SIG-M5 treated with dmso at 0.1 percent for 504 hours (cell line): ENCODE results near the gene NXPH1.
A peak's percentile ranks its signal among the peaks of the same experiment; 100 is the strongest.

Experiments used
- DNase-seq: peaks from one replicate; lab custom pipeline; 2025; ENCODE audit not compliant: unreplicated experiment; lab: John Stamatoyannopoulos, UW

Gene NXPH1

DNA sequence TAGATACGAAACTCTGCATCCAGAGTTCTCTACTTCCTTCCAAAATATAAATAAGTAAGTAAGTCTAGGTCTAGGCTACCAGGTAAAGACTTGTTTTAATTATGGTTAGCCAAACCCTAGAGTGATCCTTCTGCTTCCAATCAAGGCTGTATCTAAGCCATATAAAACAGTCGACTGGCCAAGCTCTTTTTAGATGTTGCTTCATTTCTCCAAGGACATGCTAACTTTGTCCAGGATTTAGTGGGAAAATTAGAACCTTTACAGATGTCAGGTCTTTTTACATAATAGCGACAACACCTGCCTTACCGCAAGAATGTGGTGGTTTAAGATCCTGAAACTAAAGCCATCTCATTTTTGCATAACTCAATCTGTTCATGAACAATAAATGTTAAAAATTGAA, 156.8 kb downstream of the NXPH1 start:
- DNase-seq = no peak

DNA sequence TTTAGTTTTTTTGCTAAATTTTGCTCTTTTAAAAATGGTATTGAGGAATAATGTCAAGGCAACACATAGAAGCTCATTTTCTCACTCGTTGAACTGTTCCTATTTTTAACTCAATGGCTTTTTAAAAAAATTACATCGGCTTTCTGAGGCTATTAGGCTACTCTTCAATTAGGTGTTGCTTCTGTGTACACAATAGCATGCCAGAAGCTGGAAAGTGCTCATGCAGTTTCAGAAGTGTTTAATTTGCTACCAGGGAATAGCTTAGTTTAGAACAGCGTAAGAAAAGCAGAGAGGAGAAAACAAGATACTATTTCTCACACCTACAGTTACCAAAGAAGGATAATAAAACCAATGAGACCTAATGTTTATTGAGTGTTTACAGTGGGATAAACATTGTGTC, 157.4 kb downstream of the NXPH1 start:
- DNase-seq = no peak

DNA sequence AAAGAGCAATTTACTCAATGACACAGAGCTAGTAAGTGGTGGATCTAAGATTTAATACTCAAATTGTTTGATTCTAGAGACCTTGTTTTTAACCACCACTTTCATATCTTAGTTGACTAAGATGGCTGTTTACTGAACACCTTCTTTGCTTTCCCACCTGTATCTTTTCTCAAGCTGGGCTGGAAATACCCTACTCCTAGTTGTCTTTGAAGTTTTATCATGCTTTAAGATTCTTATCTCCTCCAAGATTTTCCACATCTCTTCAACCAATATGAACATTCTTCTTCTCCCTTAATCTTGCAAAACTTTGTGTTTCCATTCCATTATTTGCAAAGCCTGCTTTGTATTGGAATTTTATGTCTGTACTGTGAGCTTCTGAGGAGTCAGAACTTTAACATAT, 157.9 kb downstream of the NXPH1 start:
- DNase-seq = no peak

DNA sequence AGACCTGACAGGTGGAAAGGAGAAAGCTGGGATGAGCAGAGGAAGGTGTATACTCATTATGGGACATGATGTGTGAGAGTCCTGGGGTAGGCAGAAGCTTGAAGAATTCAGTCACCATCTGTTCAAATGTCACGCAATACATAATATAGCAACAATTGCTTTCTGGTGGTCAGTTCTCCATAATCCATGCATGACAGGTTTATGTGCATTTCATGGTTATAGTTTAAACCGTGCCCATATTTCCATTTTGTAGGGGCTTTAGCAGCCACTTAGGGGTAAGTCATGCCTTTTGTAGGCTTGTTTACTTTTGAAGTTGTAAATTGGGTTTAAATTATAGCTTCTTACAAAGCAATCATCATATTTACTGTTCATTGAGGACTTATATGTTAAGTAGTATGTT, 158.8 kb downstream of the NXPH1 start:
- no peak for DNase-seq

DNA sequence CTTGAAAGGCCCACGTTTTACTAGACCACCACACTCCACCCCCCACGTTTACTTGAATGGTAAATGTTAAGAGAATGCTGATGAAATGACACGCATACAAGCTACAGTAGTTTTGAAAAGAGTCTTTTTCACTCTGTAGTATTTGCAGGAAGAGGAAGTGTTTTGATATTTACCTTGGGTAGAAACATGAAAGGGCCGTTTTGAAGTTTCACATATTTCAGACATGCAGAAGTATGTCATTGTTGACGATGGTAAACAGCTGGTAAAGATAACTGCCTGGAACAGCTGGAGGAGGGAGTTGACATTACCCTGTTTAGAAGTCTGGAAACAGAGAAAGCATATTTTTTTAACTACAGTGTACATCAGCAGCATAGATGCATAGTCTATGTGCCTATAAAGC, 160.7 kb downstream of the NXPH1 start:
- peak; percentile 7 for DNase-seq

DNA sequence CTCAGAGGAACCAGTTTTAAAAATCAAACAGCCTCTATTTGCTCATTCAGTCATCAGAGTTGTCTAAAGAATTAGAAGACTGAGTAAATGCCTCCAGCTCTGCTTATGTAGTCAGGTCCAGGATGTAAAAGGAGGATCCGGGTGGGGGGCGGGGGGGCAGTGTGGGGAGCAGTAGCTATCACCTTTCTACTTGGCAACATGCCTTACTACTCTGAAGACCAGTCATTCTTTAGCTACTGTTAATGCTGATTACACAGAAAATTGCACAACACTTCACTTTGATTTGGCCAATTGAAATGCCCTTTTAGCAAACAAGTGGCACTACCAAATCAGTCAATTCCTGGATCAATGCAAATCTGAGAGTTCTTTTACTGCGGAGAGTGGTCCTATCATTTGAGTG, 164.2 kb downstream of the NXPH1 start:
- peak; percentile 60 for DNase-seq

DNA sequence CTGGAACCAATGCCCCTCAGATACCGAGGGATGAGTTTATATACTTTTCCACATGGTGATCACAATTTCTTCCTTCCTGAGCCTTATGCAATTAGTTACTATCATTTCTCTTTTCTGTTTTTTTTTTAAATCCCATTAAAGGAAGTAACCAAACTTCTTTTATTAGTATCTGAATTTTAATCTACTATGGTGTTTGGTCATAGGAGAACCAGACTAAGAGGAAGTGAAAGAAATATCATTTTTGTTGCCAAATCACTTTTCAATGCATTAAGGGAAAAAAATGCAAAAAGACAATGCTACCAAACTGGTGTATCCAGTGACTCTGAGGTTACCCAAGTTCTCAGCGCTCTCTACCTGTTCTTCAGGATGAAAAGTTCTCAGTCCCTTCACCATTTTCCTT, 167.7 kb downstream of the NXPH1 start:
- peak; percentile 61 for DNase-seq

DNA sequence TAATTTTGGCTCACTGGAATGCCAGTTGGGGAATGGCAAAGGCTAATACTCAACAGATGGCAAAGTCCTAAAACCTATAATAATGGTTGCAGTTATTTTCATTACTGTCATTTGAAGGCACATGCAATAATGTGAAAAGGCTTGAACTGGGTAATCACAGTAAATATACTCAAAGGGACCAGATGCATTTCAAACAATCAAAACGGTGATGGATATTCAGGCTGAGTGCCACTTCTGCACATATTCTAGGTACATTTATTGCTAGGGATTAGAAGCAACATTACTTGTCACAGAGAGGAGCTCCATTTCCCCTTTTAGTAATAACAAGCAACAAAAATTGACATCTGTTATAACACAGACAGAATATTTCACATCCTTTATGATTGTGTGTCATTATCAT, 171.8 kb downstream of the NXPH1 start:
- no peak for DNase-seq

DNA sequence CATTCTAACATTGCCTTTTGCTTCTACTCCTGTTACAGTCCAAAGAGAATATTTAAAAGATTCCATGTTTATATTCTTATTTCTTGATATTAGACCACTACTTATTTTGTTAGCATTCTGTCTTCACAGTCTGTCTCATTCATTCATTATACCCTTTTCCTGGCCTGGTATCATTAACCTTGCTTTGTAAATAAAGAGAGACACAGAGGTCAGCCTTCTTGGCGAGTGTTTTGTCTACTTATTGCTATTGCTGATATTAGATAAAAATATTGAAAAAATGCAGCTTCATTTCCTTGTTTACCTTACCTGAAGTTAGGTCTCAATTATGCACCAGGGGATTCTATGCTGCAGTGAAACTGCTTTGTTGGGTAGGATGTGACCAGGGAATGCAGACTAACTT, 179.2 kb downstream of the NXPH1 start:
- DNase-seq = no peak

DNA sequence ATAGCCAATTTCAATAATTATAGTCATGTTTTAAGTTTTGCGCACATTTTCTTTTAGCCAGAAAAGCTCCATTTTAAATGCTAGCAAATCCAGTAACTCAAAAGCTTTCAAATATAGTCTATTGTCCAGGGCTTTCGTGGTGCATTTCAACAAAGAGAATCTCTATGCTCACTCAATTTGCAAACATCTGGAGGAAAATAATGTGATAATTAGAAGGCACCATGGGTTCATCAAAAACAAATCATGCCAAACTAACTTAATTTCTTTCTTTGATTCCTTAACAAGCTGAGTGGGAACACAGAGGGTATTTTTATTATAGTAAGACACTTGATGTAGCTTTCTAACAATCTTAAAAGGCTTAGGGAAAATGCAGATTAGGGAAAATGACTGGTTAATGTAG, 179.8 kb downstream of the NXPH1 start:
- DNase-seq = no peak

DNA sequence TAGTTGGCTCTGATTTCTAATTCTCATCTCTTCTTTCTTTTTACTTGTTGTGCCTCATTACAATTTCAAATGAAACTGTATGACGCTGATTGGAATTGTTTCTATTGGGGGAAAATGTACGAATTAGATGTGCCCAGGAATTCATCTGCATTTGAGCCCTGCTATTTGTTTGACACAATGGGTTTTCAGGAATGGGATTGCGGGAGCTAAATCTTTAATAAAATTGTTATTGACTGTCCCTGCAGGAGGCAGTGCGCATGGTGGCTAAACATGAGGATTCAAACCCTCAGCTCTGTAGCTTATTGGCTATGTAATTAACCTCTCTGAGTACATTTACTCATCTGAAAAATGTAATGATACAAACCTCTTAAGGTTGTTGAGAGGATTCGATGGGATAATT, 181.6 kb downstream of the NXPH1 start:
- DNase-seq = no peak

DNA sequence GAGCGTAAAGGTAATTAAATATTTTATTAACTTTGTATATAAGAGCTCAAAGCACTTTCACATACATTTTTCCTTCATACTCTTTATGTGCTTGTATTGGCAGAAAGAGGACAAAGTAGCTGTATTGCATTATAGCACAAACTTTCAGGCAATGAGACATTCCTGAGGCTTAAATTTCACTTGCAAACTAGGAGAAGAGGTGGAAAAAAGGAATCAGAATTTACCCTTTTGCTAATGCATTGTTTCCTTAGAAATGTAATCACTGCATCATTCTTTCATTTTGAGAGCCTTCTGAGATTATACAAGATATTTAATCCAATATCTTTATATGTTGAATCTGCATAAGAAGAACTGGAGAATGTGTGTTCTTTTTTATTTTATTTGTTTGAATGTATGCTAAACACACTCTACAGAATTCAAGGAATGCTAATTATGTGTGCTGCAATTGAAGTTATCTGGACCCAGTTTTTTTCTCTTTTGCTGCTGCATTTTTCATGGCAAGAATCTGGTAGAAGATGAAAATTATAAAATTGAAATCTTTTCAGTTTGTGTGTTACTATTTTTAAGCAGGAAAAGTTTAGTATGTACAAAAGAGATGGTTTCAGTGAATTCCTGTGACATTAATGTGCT, 185.1 kb downstream of the NXPH1 start:
- DNase-seq = no peak

DNA sequence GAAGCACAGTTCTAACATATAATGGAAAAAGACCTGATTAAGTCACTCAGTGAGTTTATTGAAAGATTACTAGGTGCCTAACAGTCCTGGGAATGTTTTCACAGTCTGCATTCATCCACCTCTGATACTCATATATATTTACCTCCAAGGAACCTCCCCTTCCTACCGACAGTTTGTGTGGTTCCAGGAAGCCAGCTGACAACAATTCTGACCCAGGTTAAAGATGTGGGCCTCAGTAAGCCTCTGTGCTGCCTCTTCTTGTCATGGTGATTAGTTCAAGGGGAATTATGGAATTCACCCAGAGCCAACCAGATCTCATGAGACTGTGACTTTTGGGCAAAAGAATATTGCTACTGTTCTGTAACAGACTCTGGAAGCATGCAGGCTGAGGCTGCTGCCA, 186.8 kb downstream of the NXPH1 start:
- DNase-seq = no peak

DNA sequence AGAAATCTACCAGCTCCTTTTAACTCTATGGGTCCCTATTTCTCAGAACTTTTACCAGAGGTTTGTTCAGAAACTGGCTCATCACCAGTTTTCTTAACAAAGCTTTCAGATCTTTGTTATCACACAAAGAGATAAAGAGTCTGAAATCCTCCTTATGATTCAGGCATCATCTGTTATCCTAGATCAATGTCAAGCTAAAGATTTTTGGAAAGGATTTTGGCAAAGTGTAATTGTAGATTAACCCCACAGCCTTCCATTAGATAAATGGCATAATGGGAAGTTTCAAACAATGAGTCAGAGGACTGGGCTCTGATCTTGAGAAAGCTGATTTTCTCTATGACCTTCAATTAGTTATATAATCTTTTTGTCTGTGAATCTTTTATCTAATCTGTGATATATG, 192.2 kb downstream of the NXPH1 start:
- no peak for DNase-seq

DNA sequence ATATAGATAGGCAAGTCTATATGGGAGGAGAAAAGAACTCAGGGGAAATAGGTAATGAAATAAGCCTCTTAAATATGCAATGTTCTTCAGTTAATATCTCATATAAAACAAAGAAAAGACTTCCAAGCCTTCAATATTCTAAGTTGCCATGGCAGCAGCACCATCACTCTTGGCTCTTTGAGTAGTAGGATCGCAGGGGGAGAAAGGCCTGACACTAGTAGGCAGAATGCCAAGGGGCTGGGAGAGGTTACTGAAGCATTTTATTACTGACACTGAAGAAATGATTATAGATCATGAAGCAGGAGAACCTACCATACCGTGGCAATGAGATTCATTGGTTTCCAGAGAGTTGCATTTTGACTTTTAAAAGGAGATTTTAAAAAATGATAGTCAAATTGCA, 193.9 kb downstream of the NXPH1 start:
- DNase-seq = no peak

DNA sequence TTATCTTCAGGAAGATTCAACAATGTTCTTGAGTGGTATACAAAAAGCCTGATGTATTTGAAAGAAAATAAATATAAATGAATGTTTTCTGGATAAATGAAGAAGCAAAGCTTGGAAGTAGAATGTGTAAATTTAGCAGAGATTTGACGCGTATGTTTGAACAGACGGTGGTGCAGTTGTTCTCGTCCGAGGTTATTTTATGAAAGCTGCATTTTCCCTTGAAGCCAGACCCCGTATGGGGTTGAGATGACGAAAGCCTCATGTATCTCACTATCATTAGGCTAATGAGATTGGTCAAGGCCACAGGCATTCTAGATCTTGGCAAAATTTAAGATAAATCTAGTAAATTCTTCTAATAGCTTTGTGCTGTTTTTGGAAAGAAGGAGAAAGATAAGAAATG, 195.2 kb downstream of the NXPH1 start:
- DNase-seq = no peak

DNA sequence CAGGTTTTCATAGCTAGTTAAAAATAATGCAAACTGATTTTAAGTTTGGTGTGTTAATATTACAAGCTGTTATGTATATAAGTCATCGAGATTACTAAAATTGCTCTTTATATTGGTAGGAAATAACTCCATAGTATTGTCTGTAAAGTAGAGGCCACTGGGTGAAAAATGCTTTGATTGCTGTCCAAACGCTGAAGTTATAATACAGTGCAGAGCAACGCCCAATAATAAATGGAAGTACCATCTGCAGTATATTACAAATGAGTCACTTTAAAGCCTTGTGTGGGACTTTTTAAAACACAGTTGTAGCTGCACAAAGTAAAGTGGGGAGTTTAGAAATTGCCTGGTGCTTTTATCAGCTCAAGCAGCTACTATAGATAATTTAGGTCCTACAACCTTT, 196.1 kb downstream of the NXPH1 start:
- no peak for DNase-seq

DNA sequence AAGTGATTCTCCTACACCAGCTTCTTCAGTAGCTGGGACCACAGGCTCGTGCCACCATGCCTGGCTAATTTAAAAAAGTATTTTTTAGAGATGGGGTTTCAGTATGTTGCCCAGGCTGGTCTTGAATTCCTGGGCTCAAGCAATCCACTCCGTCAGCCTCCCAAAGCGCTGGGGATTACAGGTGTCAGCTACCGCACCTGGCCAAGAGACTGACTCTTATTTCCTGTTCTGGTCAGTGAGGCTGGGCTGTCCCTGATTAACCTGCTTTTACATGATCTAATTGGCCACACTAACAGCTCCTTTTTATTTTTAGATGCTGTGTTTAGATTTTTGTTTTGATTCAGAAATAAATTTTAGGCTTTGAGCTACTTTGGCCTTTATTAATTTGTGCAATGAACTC, 203.9 kb downstream of the NXPH1 start:
- no peak for DNase-seq

DNA sequence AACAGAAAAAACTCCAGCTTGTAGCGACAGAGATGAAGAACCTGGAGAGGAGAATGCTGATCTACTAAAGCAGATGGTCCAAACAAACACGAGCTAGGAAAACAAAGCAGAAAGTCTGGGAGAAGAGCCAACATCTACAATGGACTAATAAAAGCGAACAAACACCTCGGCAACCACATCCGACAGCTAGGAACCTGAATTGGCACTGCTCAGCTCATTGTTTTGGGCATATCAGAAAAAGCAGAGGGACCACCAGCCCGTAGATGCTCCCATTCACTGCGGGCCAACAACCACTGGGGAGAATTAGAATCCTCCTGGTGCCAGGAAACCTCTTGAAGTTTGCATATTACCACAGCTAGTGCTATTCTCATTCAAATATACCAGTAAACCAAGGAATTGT, 204.7 kb downstream of the NXPH1 start:
- DNase-seq = peak; percentile 23

DNA sequence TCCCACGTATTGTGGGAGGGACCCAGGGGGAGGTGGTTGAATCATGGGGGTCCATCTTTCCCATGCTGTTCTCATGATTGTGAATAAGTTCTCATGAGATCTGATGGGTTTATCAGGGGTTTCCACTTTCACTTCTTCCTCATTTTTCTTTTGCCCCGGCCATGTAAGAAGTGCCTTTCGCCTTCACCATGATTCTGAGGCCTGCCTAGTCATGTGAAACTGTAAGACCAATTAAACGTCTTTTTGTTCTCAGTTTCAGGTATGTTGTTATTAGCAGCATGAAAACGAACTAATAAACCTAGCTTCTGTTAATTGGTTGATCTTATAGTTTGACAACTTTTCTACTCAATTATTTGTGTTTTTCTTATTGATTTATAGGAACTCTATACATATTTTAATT, 206.3 kb downstream of the NXPH1 start:
- no peak for DNase-seq

DNA sequence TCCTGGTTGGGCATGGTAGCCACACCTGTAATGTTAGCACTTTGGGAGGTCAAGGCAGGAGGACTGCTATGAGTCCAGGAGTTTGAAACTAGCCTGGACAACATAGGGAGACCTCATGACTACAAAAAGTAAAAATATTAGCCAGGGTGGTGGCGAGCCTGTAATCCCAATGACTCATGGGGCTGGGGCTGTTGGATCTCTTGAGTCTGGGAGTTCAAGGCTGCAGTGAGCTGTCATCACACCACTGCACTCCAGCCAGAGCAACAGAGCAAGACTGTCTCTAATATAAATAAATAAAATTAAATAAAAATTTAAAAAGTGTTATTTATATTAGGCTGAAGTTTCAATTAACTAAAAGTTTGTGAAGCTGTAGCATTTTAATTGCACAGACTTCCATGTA, 207.3 kb downstream of the NXPH1 start:
- DNase-seq = no peak

DNA sequence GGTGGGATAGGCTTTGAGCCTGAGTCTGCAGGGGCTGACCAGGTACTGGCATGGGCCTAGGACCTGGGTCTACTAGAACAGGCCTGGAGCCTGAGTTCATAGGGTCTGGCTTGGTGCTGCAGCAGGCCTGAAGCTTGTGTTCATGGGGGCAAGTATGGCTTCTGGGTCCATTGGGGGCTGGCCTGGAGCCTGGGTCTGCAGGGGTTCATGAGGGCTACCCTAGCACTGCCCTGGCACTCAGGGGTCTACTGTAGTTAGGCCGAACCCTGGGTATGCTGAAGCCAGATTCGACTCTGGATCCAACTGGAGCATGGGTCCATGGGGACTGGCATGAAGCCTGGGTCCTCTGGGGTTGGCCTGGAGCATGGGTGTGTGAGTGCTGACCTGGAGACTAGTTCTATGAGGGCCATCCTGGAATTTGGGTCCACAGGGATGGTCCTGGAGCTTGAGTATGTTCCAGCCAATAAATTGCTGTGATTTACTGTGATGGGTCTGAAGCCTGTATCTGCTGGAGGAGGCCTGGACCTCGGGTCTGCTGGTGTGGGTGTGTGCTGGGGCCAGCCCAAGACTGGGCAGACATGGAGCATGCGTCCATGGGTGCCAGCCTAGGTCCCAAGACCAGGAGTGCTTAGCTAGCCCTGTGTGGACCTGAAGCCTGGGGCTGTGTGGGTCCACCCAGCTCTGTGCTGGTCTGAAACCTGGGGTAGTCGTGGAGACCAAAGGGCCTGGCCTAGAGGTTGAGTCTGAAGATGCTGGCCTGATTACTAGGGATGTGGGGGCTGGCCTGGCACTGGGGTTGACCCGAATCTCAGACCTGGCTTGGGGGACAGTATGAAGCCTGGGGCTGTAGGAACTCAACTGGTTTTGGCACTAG, 235.5 kb downstream of the NXPH1 start:
- DNase-seq = no peak

DNA sequence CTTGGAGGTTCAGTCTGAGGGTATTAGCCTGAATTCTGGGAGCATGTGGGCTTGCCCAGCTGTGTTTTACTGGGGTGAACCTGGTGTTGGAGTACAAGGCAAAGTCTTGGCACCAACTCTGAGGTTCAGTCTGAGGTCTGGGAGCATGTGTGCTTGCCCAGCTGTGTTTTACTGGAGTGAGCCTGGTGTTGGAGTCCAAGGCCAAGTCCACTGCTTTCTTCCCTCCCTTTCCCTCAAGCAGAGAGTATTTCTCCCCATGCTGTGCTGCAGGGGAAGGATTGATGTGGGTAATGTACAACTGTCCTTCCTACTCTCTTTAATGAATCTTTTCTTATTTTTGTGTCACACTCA, 236.1 kb downstream of the NXPH1 start:
- no peak for DNase-seq
